UCSD-AML1 (cell line): ENCODE data around the gene PDILT.
"Not testable (repeated sequence)": the region's sequence is repeated elsewhere in the genome, so short reads cannot be mapped to it uniquely, and the experiment has no call there.

Experiments used
- DNase-seq: peaks from one replicate; lab custom pipeline; 2025; ENCODE audit not compliant: unreplicated experiment; lab: John Stamatoyannopoulos, UW

PDILT gene

DNA sequence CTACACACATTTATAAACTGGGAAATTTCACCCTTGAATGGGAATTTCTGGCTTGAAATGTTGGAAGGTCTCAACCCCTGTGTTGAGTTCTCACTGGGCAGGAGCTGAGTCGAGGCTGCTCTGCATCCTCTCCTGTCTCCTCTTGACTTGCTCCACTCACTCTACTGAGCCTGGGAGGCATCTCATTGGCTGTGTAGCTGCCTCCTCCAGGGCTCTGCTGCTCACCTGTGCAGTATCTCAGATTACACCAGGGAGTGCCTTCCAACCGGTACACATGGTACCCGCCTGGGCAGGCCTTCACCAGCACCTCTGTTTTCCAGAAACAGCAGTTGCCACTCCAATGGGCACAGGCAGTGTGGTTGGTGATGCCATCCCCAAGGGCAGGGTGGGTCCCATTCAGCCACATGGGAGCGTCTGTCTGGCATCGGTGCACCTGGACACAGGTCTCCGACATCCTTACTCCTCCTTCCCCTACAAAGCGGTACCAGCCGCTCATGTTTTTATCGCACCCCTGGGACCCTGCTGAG lies 80.9 kb downstream of the PDILT start:
- DNase-seq, result no peak

DNA sequence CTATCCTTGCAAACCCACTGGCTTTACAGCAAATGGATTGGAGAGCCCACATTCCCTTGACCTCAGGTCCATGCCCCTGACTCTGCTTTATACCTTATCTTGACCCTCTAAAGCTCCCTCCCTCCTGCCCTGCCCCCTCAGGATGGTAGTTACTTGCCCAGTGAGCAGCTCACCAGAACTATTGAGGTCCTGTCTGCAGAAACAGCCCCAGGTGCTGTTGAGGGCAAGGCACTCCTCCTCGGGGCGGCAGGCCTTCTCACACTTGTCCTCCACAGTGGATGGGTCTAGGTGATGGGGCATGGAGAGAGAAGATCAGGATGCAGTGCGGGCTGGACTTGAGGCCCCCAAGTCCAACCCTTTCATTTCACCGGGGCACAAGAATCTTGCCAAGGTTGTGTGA lies 81.8 kb downstream of the PDILT start:
- no peak for DNase-seq

GRCh38 chr16:20321671-20322070 lies 82.9 kb downstream of the PDILT start:
- DNase-seq, result no peak

- DNase-seq, result not testable (repeated sequence)
Observed at GRCh38 chr16:20321051-20321450, 83.5 kb downstream of the PDILT start.

DNA sequence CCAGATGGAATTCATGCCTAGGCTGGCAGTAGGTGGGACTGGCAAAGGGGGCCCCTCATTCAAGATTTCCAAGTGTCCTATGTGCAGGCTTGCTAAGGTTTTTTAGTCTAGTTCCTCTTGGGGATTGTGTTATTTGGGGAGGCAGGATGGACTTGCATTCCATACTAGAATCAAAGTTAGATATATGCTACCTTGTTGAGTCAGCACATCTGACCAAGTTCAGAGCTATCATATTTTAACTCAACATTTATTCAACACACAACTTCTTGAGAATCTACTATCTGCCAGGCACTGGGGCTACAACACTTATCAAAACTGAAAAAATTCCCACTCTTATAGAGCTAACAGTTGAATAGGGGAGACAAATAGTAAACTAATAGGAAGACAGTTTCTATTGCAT lies 83.9 kb downstream of the PDILT start:
- no peak for DNase-seq

GRCh38 chr16:20320178-20320577 lies 84.4 kb downstream of the PDILT start:
- DNase-seq, result no peak

GRCh38 chr16:20319406-20319805 lies 85.1 kb downstream of the PDILT start:
- no peak for DNase-seq

- no peak for DNase-seq
Observed at GRCh38 chr16:20318437-20318836, 86.1 kb downstream of the PDILT start.

GRCh38 chr16:20318006-20318405 lies 86.5 kb downstream of the PDILT start:
- no peak for DNase-seq

GRCh38 chr16:20317117-20317516 lies 87.4 kb downstream of the PDILT start:
- no peak for DNase-seq

GRCh38 chr16:20316715-20317114 lies 87.8 kb downstream of the PDILT start:
- DNase-seq, result no peak

DNA sequence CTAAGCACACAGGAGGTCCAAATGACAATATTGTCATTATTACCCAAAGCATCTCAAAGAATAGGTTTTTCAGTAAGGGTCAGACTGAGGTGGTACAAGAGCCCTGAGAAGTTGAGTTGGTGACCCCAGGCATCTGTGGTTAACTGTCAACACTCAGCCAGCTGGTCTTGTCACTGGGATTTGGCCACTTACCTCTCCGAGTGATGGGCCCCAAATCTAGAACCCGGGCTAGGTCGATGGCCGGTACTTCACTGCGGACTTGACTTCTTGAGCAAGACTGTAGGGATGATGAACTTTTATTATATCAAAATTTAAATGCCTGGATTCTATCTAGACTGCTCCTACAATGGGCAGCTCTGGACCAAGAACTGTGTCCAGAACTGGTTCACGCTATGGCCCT lies 88.8 kb downstream of the PDILT start:
- DNase-seq, result no peak

DNA sequence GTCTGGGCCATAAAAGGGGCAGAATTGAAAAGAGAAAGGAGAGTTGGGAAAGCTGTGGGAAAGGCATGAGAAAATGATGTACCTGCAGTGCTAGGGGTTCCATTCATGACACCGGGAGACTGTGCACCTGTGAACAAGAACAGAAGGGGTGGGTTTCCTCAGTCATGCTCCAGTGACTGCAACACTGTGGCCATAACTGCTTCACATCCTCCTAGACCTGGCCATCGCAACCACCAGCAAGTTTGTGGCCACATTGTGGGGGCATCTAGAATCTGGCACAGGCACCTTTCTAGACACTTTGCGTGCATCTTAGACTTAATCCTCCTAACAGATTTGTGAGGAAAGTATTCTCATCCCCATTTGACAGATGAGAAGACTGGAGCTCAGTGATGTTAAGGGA lies 90.0 kb downstream of the PDILT start:
- no peak for DNase-seq

- DNase-seq, result no peak
Observed at GRCh38 chr16:20313741-20314140, 90.8 kb downstream of the PDILT start.

DNA sequence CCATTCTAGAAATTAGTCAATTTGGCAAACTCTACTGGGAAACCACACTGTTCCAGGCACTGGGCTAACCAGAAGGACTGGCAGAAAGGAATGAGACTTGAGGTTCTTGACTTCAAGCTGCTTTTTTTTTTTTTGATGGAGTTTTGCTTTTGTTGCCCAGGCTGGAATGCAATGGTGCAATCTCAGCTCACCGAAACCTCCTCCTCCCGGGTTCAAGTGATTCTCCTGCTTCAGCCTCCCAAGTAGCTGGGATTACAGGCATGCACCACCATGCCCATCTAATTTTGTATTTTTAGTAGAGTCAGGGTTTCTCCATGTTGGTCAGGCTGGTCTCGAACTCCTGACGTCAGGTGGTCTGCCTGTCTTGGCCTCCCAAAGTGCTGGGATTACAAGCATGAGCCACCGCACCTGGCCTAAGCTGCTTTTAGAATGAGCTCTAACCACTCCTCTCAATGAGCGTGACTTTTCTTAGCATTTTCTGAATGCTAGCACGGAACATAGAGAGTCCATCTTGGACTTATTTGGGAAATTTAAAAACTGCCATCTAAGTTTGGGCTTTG lies 91.9 kb downstream of the PDILT start:
- not testable (repeated sequence) for DNase-seq

DNA sequence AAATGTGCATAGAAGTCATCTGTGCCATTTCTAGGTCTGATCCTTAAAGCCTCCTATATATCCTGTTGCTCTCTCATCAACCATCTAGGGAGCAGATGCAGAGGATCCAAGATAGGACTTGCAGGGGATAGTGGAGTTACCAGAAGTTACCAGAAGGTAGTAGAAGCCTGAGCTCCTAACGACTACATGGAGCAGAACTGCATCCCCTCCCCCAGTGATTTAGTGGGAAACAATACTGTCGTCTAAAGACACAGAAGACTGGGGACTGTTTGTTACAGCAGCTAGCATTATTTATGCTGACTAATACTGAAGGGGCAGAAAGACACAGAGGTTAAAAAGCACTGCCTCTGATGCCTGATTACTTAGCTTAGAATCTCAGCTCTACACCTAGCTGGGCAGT lies 93.0 kb downstream of the PDILT start:
- no peak for DNase-seq

GRCh38 chr16:20310421-20311395 lies 93.8 kb downstream of the PDILT start:
- DNase-seq, result no peak

DNA sequence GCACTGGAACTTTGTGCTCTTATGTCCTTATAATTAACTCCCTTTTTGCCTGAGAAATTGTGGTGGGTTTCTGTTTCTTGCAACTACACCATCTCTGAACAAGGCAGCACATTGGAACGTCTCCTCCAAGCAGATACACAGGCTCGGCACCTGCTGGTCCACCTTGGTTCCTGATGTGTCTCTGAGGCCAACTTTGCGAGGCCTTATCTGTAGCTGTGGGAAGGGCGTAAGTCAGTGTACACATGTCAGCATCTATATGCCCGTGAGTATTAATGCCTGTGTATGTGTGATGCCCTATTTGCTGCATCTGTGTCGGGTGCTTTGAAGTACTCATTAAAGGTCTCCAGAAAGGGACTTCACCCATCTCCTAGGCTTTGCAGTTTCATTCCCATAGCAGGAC lies 94.8 kb downstream of the PDILT start:
- DNase-seq, result no peak
